ENCODE results near the gene FEN1. TPM values are rescaled to one million over a fixed set of nuclear protein-coding genes. Genes with fewer than 3 reads are reported as not detected.

Gene FEN1
- total RNA-seq, 4 donors from 2014 or later: 4.5 to 11.0 (median 4.6) TPM

DNA sequence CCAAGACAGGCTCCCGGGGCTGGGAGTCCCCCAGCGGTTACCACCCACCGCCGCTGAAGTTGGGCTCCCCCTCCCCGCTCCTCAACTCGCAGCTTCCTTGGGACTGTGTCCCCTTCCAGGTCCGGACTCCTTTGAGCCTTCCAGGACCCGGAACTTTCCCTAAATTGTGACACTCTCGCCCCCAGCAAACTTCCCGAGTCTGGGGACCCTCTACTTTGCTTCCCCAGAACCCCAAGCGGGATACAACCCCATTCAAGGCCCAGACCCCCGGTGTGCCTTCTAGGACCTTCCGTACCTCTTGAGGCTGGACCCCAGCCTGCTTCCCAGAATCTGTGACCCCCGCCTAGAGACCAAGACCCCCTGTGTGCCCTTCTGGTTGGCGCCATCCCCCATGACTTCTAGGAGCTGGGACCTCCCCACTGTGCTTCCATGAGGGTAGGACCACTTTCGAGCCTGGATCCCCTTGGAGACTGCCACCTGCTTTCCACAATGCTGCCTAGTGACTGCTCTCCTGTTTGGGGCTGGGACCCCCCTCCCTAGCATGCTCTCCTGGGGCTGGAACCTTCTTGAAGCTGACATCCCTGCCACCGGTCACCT lies 39.7 kb upstream of the FEN1 start:
- 32 to 47% methylated on average over 17 of the region's 17 CpGs for WGBS, 2 donors
- H3K4me3 ChIP-seq: peak overlapping the region; percentile 42 to 63 (median 48)
- no peak for TF ChIP-seq CTCF (IDR thresholded peaks at IDR 0.05)
- no peak for TF ChIP-seq EP300 (IDR thresholded peaks at IDR 0.05)
- TF ChIP-seq POLR2A (IDR thresholded peaks at IDR 0.05): no peak

GRCh38 chr11:61753672-61754071 lies 39.0 kb upstream of the FEN1 start:
- 84 to 86% methylated on average over 5 of the region's 5 CpGs for WGBS, 2 donors
- no peaks in the 10 kb centered on the region for H3K9me3 ChIP-seq
- TF ChIP-seq POLR2A (IDR thresholded peaks at IDR 0.05) (no peak), EP300 (IDR thresholded peaks at IDR 0.05) (no peak), CTCF (IDR thresholded peaks at IDR 0.05) (no peak)
- no peaks in the 10 kb centered on the region for H3K36me3 ChIP-seq
- no peak for DNase-seq (ENCODE audit: low spot score in 2 of 2)
- no peak overlapping the region for H3K27ac ChIP-seq
- peaks cover 0 to 35% (median 16%) of the 10 kb centered on the region in 4 donors for H3K4me1 ChIP-seq
- H3K4me3 ChIP-seq: no peak overlapping the region
- H3K27me3 ChIP-seq: peaks cover 0 to 5% of the 10 kb centered on the region in 2 donors

More for the DNA sequence above, 39.7 kb upstream of the FEN1 start:
- DNase-seq (ENCODE audit: low spot score in 2 of 2): no peak
- Histone ChIP-seq H3K27ac (peak overlapping the region in 3 of 4 donors; percentile 27 to 76 (median 68)), H3K27me3 (peaks cover 0 to 5% of the 10 kb centered on the region in 2 donors), H3K4me1 (peaks cover 0 to 42% (median 18%) of the 10 kb centered on the region in 4 donors), H3K36me3 (no peaks in the 10 kb centered on the region), H3K9me3 (no peaks in the 10 kb centered on the region)

- Histone ChIP-seq H3K9me3 (no peaks in the 10 kb centered on the region), H3K4me1 (peaks cover 0 to 24% (median 10%) of the 10 kb centered on the region in 4 donors), H3K27ac (no peak overlapping the region), H3K36me3 (no peaks in the 10 kb centered on the region), H3K27me3 (peaks cover 0 to 5% of the 10 kb centered on the region in 2 donors), H3K4me3 (no peak overlapping the region)
- DNase-seq (ENCODE audit: low spot score in 2 of 2): no peak
- TF ChIP-seq EP300 (IDR thresholded peaks at IDR 0.05): no peak
- no peak for TF ChIP-seq POLR2A (IDR thresholded peaks at IDR 0.05)
- no peak for TF ChIP-seq CTCF (IDR thresholded peaks at IDR 0.05)
- 88 to 91% methylated on average over 22 to 25 of the region's 31 CpGs for WGBS, 2 donors
Observed at GRCh38 chr11:61754534-61755482, 37.9 kb upstream of the FEN1 start.

DNA sequence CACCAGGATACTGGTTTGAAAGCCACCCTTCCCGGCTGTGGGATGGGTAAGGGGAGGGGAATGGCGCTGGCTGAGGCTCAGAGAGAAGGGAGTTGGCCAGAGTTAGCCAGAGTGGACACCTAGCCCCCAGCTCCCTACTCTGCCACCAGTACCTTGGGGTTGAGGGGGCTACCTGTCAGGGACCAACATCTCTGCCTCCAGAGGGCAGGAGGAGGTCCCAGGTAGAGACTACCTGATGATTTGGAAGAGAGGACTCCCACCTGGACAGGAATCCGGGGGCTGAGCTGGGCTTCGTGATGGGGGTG lies 36.6 kb upstream of the FEN1 start:
- Histone ChIP-seq H3K36me3 (no peaks in the 10 kb centered on the region), H3K4me3 (no peak overlapping the region), H3K4me1 (peaks cover 0 to 20% (median 8%) of the 10 kb centered on the region in 4 donors), H3K27me3 (peaks cover 0 to 5% of the 10 kb centered on the region in 2 donors), H3K27ac (peak overlapping the region in 1 of 4 donors; percentile 62), H3K9me3 (no peaks in the 10 kb centered on the region)
- no peak for TF ChIP-seq CTCF (IDR thresholded peaks at IDR 0.05)
- TF ChIP-seq EP300 (IDR thresholded peaks at IDR 0.05): no peak
- TF ChIP-seq POLR2A (IDR thresholded peaks at IDR 0.05): no peak
- no peak for DNase-seq (ENCODE audit: low spot score in 2 of 2)
- WGBS, 2 donors: 73 to 78% methylated on average over 2 to 4 of the region's 4 CpGs
